Stromal cell of bone marrow (primary cell): ENCODE data around the gene AKAP8L.
"Not testable (repeated sequence)": the region's sequence is repeated elsewhere in the genome, so short reads cannot be mapped to it uniquely, and the experiment has no call there.

ENCODE experiments used
- DNase-seq: peaks from one replicate; pipeline ENCODE4 v3.0.0-alpha.2; 2012; ENCODE audit warnings: low read depth

Gene AKAP8L

DNA sequence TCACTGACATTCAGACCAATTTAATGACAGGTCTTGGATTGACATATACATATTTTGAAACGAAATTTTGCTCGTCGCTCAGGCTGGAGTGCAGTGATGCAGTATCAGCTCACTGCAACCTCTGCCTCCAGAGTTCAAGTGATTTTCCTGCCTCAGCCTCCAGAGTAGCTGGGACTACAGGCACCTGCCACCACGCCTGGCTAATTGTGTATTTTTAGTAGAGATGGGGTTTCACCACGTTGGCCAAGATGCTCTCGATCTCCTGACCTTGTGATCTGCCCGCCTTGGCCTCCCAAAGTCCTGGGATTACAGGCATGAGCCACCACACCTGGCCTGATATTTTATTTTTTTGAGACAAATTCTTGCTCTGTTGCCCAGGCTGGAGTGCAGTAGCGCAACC lies 66.3 kb downstream of the AKAP8L start:
- not testable (repeated sequence) for DNase-seq

DNA sequence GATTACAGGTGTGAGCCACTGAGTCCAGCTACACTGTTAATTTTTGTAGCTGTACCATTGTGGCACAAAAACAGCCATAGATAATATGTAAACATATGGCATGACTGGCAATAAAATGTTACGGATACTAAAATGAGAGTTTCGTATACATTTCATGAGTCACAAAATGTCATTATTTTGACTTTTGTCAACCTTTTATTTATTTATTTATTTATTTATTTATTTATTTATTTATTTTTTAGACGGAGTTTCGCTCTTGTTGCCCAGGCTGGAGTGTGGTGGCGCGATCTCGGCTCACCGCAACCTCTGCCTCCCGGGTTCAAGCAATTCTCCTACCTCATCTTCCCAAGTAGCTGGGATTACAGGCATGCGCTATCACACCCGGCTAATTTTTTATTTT lies 77.5 kb downstream of the AKAP8L start:
- DNase-seq, result not testable (repeated sequence)

DNA sequence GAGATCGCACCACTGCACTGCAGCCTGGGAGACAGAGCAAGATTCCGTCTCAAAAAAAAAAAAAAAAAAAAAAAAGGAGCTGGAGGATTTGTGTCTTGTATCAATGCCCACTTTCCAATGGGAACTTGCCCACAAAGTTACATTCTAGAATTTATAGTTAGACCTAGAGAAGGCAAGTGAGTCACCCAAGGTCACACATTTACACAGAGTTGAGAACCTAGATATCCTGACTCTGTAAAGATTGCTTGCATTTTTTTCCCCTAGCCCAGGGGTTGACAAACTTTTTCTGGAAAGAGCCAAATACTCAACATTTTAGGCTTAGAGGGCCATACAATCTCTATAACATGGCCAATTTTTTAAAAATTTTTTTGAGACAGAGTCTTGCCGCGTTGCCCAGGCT lies 78.7 kb downstream of the AKAP8L start:
- no peak for DNase-seq

DNA sequence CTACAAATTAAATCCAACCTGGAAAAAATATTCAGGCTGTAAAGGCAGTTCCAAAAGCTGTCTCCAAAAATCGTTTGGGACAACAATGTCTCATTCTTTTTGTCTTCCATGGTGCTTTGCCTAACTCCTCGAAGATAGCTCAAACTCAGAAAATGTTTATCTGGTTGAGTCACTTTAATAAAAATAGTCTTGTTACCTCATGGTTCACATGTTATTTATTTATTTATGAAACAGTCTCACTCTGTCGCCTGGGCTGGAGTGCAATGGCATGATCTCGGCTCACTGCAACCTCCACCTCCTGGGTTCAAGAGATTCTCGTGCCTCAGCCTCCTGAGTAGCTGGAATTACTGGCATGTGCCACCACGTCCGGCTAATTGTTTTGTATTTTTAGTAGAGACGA lies 81.6 kb downstream of the AKAP8L start:
- DNase-seq, result no peak

DNA sequence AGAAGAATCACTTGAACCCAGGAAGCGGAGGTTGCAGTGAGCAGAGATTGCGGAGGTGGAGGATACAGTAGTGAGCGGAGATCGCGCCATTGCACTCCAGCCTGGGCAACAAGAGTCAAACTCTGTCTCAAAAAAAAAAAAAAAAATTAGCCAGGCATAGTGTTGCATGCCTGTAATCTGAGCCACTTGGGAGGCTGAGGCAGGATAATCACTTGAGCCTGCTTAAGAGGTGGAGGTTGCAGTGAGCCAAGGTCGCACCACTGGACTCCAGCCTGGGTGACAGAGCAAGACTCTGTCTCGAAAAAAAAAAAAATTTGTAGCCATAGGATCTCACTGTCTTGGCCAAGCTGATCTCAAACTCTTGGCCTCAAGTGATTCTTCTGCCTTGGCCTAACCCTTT lies 82.8 kb downstream of the AKAP8L start:
- not testable (repeated sequence) for DNase-seq

DNA sequence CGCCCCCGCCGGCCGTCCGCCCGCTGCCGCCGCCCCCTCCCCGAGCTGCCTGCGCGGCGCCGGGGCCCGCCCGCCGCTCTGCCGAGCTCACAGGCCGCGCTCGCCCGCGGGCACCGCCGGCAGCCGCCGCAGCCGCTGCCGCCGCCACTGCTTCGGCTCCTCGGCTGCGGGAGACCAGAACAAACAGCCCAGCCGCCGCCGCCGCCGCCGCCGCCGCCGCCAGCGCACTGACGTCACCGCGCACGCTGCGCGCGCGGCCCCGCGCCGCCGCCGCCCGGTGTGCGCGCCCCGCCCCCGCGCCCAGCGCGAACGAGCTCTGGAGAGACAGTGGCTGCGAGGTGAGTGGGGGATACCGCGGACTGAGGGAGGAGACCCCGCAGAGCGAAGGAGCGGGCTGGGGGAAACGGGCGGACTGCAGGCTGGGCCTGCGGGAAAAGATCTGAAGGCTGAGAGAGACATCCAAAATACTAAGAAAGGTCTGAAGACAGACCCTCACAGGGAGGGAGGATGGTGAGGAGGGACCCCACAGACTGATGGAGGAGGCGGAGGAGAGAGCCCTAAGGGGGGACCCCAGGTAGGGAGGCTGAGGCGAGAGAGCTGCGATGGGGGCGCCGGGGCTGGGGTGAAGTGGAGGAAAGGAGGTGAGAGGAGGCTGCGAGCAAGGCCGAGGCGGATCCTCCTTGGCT lies 86.3 kb downstream of the AKAP8L start, which contains the start of gene BRD4:
TSS of gene BRD4 (minus strand) at position 229 of the 686 bp plus-strand sequence. CDS start 59,440 bp downstream, outside the sequence.
- DNase-seq, result no peak

DNA sequence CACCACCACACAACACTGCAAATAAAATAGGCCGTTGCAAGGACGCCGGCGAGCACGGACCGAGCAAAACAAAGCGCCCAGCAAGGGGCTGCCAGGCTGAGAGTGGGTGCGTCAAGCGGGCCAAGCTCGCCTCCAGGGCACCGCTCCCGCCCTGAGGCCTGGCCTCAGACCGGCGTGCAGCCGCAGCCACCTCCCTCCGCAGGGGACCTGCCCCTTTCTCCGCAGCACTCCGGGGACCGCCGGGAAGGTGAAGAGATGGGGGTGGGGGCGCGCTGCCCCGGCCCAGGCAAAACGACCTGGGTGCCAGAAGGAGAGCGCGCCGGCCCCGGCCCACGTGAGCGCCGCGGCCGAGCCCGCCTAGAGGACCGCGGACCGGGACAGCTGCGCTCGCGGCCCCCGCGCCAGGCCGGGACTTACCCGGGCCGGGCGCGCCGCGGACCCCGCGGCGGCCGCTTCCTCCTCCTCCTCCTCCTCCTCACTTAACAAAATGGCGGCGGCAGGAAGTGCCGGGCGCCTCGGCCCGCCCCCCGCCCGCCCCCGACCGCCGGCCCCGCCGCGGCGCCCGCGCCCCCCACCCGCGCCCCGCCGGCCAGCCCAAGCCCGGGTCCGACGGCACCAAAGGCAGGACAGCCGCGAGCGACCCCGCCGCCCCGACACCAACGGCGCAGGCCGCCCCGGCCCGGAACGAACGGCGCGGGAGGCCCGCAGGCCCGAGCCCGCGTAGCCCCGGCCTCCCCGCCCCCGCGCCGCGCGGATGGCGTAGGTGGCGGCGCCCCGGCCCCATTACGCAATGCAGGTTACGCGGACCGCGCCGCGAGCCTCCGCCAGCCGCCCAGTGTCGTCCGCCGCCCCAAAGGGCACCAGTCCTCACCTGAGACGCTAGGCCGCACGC lies 87.1 kb downstream of the AKAP8L start:
- DNase-seq, result no peak

DNA sequence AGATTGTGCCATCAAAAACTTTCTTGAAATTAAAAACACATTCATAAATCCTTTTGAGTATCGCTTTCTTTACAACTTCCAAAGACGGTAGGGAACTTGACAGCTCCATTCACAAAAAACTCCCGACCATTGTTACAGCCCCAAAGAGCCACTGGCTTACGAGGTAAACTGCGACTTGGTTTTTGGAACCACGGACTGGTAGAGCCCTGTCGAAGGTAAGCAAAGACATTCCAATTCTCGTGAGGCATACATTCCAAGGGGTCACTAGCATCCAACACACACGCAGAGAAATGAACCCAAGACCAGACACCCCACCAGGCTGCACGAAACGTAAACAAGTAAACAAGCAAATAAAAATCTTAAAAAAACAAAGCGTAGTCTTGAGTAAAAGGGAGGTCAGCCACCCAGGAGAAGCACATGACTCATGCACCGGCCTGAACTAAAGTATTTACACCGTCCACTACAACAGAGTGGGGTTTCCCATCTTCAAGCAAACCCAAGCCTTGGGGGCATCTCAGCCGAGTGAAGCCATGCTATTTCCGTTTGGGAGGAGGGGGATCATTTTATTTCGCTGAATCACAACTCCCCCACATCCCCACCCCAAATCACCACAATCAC lies 87.9 kb downstream of the AKAP8L start:
- no peak for DNase-seq
